CD4-positive, alpha-beta T cell treated with Interleukin-6 for 4 hours (primary cell): ENCODE results near the gene HMGN4.
A peak's percentile ranks its signal among the peaks of the same experiment; 100 is the strongest.
"Not testable (repeated sequence)": the region's sequence is repeated elsewhere in the genome, so short reads cannot be mapped to it uniquely, and the experiment has no call there.

Source experiments
- DNase-seq: peaks from one replicate; pipeline ENCODE4 v3.0.0-alpha.2; 2020; ENCODE audit warnings: mixed read lengths

The HMGN4 gene

GRCh38 chr6:26524314-26524713 lies 13.9 kb upstream of the HMGN4 start:
- DNase-seq: not testable (repeated sequence)

- DNase-seq: no peak
These were observed 13.3 kb upstream of the HMGN4 start for GRCh38 chr6:26524722-26525370.

- no peak for DNase-seq
These were observed 12.3 kb upstream of the HMGN4 start for GRCh38 chr6:26525838-26526237.

GRCh38 chr6:26526928-26527327 lies 11.2 kb upstream of the HMGN4 start:
- no peak for DNase-seq

- DNase-seq: no peak
These were observed 8.0 kb upstream of the HMGN4 start for GRCh38 chr6:26530203-26530602.

GRCh38 chr6:26531897-26532296 lies 6.3 kb upstream of the HMGN4 start:
- DNase-seq: no peak

- DNase-seq: peak; percentile 89
These were observed 5.3 kb upstream of the HMGN4 start for GRCh38 chr6:26532699-26533531.

GRCh38 chr6:26533532-26533931 lies 4.6 kb upstream of the HMGN4 start:
- DNase-seq: no peak

GRCh38 chr6:26534681-26535465 lies 3.3 kb upstream of the HMGN4 start:
- no peak for DNase-seq

- peak; percentile 50 for DNase-seq
These were observed 1.5 kb upstream of the HMGN4 start for GRCh38 chr6:26536571-26537159.

- peak; percentile 87 for DNase-seq
These were observed 863 bp upstream of the HMGN4 start for GRCh38 chr6:26537160-26537845.

- no peak for DNase-seq
These were observed 371 bp downstream of the HMGN4 start for GRCh38 chr6:26538572-26538902.

GRCh38 chr6:26539071-26539615 lies 977 bp downstream of the HMGN4 start:
- DNase-seq: no peak

- no peak for DNase-seq
These were observed 3.4 kb downstream of the HMGN4 start for GRCh38 chr6:26541579-26541978.

- DNase-seq: no peak
These were observed 5.8 kb downstream of the HMGN4 start for GRCh38 chr6:26543953-26544352.

- no peak for DNase-seq
These were observed 6.3 kb downstream of the HMGN4 start for GRCh38 chr6:26544473-26544872.

GRCh38 chr6:26545627-26546026 lies 7.5 kb downstream of the HMGN4 start:
- no peak for DNase-seq

GRCh38 chr6:26547363-26547762 lies 9.2 kb downstream of the HMGN4 start:
- DNase-seq: not testable (repeated sequence)

GRCh38 chr6:26550250-26550993 lies 12.3 kb downstream of the HMGN4 start:
- DNase-seq: peak; percentile 50

- no peak for DNase-seq
These were observed 14.0 kb downstream of the HMGN4 start for GRCh38 chr6:26552205-26552604.

- DNase-seq: no peak
These were observed 14.5 kb downstream of the HMGN4 start for GRCh38 chr6:26552640-26553188.
